HCT116 (cell line): Measurements from ENCODE around the gene CPNE7. TPM values are rescaled to one million over a fixed set of nuclear protein-coding genes. Genes with fewer than 3 reads are reported as not detected.

ENCODE experiments used
- ATAC-seq: fragments of 200-7000 bp; cut with Tn5 transposase; 2 replicates; pipeline ENCODE4 v1.9.1; 2020; ENCODE audit warnings: mild to moderate bottlenecking, moderate library complexity
- BruUV-seq: library from RNA; stranded (reverse); fragments of 400-500 nt; replicated peaks from 2 replicates; lab custom pipeline; 2021; lab: Mats Ljungman, UMichigan
- CTCF ChIA-PET: fragments of 300-600 bp; sonication (Branson Sonifier 250); formaldehyde crosslinking; loops from one replicate; lab custom pipeline; 2021; ENCODE audit warnings: antibody characterized with exemption; lab: Charles Lee
- POLR2A ChIA-PET: fragments of 300-600, 350-600 bp; sonication (Branson Sonifier 250); formaldehyde crosslinking; loops from one replicate; lab custom pipeline; 2021; ENCODE audit warnings: antibody characterized with exemption; lab: Charles Lee
- RAD21 ChIA-PET, 2 experiments: fragments of 300-600 bp; sonication (Branson Sonifier 250); formaldehyde crosslinking; loops; one replicate each; lab custom pipeline; 2023; ENCODE audit warnings: low total read pairs in 2 of 2; ENCODE audit not compliant: uncharacterized antibody in 2 of 2, unreplicated experiment in 2 of 2, low non-redundant PET in 1 of 2; lab: Charles Lee
- DNase-seq: peaks from one replicate; pipeline ENCODE4 v3.0.0-alpha.2; 2010; ENCODE audit warnings: low read depth, low spot score
- H2AFZ ChIP-seq: fragments of 200-600 bp; shearing (Covaris generic), sonication (generic); 2 replicates; pipeline ENCODE4 v1.6.1; 2017; ENCODE audit warnings: low read depth, mixed run types, mixed read lengths, antibody characterized with exemption, low read length; ENCODE audit not compliant: poor library complexity, severe bottlenecking
- H3K27ac ChIP-seq: 2 replicates; pipeline ENCODE4 v1.5.1; 2012; ENCODE audit warnings: low read depth, low read length
- H3K27me3 ChIP-seq: fragments of 200-600 bp; sonication (generic); 2 replicates; pipeline ENCODE4 v1.6.1; 2016; ENCODE audit warnings: mixed run types, low read length, mixed read lengths; ENCODE audit not compliant: insufficient read depth
- H3K36me3 ChIP-seq, 2 experiments: fragments of 200-500 bp in 1 of 2; fragments of 200-600 bp in 1 of 2; sonication (Bioruptor generic) in 1 of 2; sonication (generic) in 1 of 2; 2 replicates each; pipeline versions ENCODE4 v1.5.1 to v1.6.1; 2014 to 2016; ENCODE audit warnings: low read length in 2 of 2, inconsistent platforms in 1 of 2, mixed read lengths in 1 of 2, mixed run types in 1 of 2; ENCODE audit not compliant: insufficient read depth in 2 of 2, control insufficient read depth in 1 of 2
- H3K4me1 ChIP-seq, 2 experiments: fragments of 200-600 bp in 1 of 2; sonication (generic) in 1 of 2; 2 replicates each; pipeline versions ENCODE4 v1.5.1 to v1.6.1; 2012 to 2017; ENCODE audit warnings: low read length in 2 of 2, inconsistent platforms in 1 of 2, mild to moderate bottlenecking in 1 of 2, mixed read lengths in 1 of 2, mixed run types in 1 of 2, moderate library complexity in 1 of 2; ENCODE audit not compliant: insufficient read depth in 2 of 2, control insufficient read depth in 1 of 2
- H3K4me2 ChIP-seq: fragments of 200-600 bp; sonication (generic); 2 replicates; pipeline ENCODE4 v1.6.1; 2017; ENCODE audit warnings: mixed run types, low read length, mixed read lengths
- H3K4me3 ChIP-seq, 2 experiments: fragments of 200-600 bp in 1 of 2; sonication (generic) in 1 of 2; replicated peaks in 1 of 2; 2 replicates each; pipeline ENCODE4 v1.5.1; 2011 to 2016; ENCODE audit warnings: low read length in 2 of 2, control low read depth in 1 of 2, low read depth in 1 of 2, mild to moderate bottlenecking in 1 of 2, mixed read lengths in 1 of 2, mixed run types in 1 of 2
- H3K79me2 ChIP-seq: fragments of 200-600 bp; sonication (generic); 2 replicates; pipeline ENCODE4 v1.6.1; 2017; ENCODE audit warnings: mild to moderate bottlenecking, mixed run types, low read length, moderate library complexity, mixed read lengths; ENCODE audit not compliant: insufficient read depth
- H3K9ac ChIP-seq: fragments of 200-600 bp; sonication (generic); 2 replicates; pipeline ENCODE4 v1.6.1; 2016; ENCODE audit warnings: low read length, mixed read lengths
- H3K9me2 ChIP-seq: fragments of 200-600 bp; sonication (generic), shearing (Covaris generic); 2 replicates; pipeline ENCODE4 v1.6.1; 2017; ENCODE audit warnings: mixed run types, mild to moderate bottlenecking, moderate library complexity; ENCODE audit not compliant: insufficient read depth
- H3K9me3 ChIP-seq, 2 experiments: fragments of 200-500 bp in 1 of 2; fragments of 200-600 bp in 1 of 2; sonication (Bioruptor generic) in 1 of 2; sonication (generic) in 1 of 2; 2 replicates each; pipeline ENCODE4 v1.6.1; 2014 to 2017; ENCODE audit warnings: low read length in 2 of 2, mixed read lengths in 2 of 2, inconsistent platforms in 1 of 2, low read depth in 1 of 2, mild to moderate bottlenecking in 1 of 2, mixed run types in 1 of 2, moderate library complexity in 1 of 2; ENCODE audit not compliant: control insufficient read depth in 1 of 2, insufficient read depth in 1 of 2
- H4K20me1 ChIP-seq: fragments of 200-600 bp; sonication (generic), shearing (Covaris generic); 2 replicates; pipeline ENCODE4 v1.6.1; 2017; ENCODE audit warnings: mixed run types, mild to moderate bottlenecking, moderate library complexity; ENCODE audit not compliant: insufficient read depth
- CEBPB ChIP-seq: IDR thresholded peaks from 2 replicates; pipeline ENCODE4 v1.6.1; 2012; ENCODE audit warnings: low read depth
- EGR1 ChIP-seq: IDR thresholded peaks from 2 replicates; pipeline ENCODE4 v1.6.1; 2012; ENCODE audit warnings: low read depth
- EZH2 ChIP-seq: fragments of 200-600 bp; sonication (generic); IDR thresholded peaks from 2 replicates; pipeline ENCODE4 v1.6.1; 2017; ENCODE audit warnings: antibody characterized with exemption, mixed run types
- EZH2phosphoT487 ChIP-seq: fragments of 200-600 bp; IDR thresholded peaks from 2 replicates; pipeline ENCODE4 v1.6.1; 2018; ENCODE audit warnings: antibody characterized with exemption, borderline replicate concordance
- FOSL1 ChIP-seq: IDR thresholded peaks from 2 replicates; pipeline ENCODE4 v1.6.1; 2012; ENCODE audit warnings: low read depth
- JUND ChIP-seq: IDR thresholded peaks from 2 replicates; pipeline ENCODE4 v1.6.1; 2012
- POLR2A ChIP-seq: IDR thresholded peaks from 2 replicates; pipeline ENCODE4 v1.7.0; 2011; ENCODE audit warnings: borderline replicate concordance; ENCODE audit not compliant: insufficient read depth, insufficient read length; ENCODE audit errors: extremely low read depth
- RAD21 ChIP-seq: IDR thresholded peaks from 2 replicates; pipeline ENCODE4 v1.6.1; 2012; ENCODE audit warnings: low read depth, mild to moderate bottlenecking
- SIN3A ChIP-seq: IDR thresholded peaks from 2 replicates; pipeline ENCODE4 v1.6.1; 2012; ENCODE audit warnings: low read depth
- SP1 ChIP-seq: IDR thresholded peaks from 2 replicates; pipeline ENCODE4 v1.6.1; 2012; ENCODE audit warnings: low read depth
- ZNF274 ChIP-seq: fragments of 200-500 bp; sonication (Bioruptor generic); IDR thresholded peaks from 2 replicates; pipeline ENCODE4 v1.6.1; 2014; ENCODE audit warnings: mild to moderate bottlenecking, low read depth, low read length, inconsistent platforms
- intact Hi-C: fragments of 100-400 bp; cut with micrococcal nuclease; formaldehyde crosslinking; loops from 2 replicates; pipeline ENCODE4 v1.10.0; 2022
- total RNA-seq: library from RNA; stranded (reverse); gene quantifications from one replicate; pipeline ENCODE4 v1.2.1, GENCODE V29; 2021; ENCODE audit not compliant: unreplicated experiment
- TF ChIP-seq, protein P1 (sequence below): IDR thresholded peaks from 2 replicates; pipeline ENCODE4 v1.6.1; 2011; ENCODE audit warnings: mild to moderate bottlenecking, low read length, moderate library complexity; ENCODE audit not compliant: insufficient replicate concordance; ENCODE audit errors: extremely low read depth

CPNE7 gene
- total RNA-seq, 1 experiment from 2014 or later, result 201 TPM

DNA sequence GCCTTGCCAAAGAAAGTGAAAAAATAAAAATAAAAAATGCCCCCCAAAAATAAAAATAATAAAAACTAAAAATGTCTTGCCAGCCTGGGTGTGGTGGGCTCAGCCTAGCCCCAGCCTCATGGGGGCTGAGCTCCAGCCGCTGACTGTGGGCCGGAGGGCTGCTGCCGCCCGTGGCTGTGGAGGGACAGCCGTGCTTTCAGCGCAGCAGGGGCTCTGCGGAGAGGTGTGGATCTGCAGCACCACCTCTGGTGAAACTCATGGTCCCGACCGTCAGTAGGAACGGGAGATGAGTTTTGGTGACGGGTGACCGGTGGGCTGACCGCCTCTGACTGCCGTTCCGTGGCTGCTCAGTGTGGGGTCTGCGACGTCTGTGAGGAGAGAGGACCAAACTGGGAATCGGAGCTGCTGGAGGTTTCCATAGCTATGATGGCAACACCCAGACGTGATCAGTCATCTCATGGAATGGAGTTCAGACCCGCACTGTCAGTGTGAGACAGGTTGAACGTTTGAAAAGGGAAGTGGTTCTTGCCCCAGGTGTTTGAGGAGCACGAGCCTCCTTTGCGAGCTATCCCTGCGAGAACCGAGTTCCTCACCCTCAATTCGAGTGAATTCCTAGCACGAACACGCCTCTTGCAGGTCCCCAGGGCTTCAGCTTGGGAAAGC is 27.1 kb upstream of the CPNE7 start:
- BruUV-seq, result no TSS peak
- ATAC-seq, result no peak
- H4K20me1 ChIP-seq, result no peaks in the 10 kb centered on the region

More for the DNA sequence above, 27.1 kb upstream of the CPNE7 start:
- ChIA-PET POLR2A (no interaction called here), CTCF (interaction anchor here (0.7 kb wide), 1 partner anchor 11 kb away, joined by 3 read pairs; no protein-coding TSS in a partner anchor), RAD21 (no interaction called here)
- Histone ChIP-seq H3K27me3 (no peaks in the 10 kb centered on the region), H3K9me3 (no peaks in the 10 kb centered on the region), H3K27ac (no peak overlapping the region), H3K4me3 (no peak overlapping the region), H3K36me3 (peaks cover 32 to 51% of the 10 kb centered on the region in 2 experiments; a peak in 3 of 4 replicates), H2AFZ (no peak overlapping the region), H3K4me1 (no peaks in the 10 kb centered on the region), H3K9ac (no peak overlapping the region), H3K4me2 (no peak overlapping the region), H3K79me2 (no peaks in the 10 kb centered on the region), H3K9me2 (no peaks in the 10 kb centered on the region)
- TF ChIP-seq RAD21, result no peak
- no peak for TF ChIP-seq SIN3A
- TF ChIP-seq JUND, result no peak
- no peak for TF ChIP-seq EZH2phosphoT487
- TF ChIP-seq SP1, result no peak
- TF ChIP-seq ZNF274, result no peak
- no peak for TF ChIP-seq CEBPB
- TF ChIP-seq EGR1, result no peak
- TF ChIP-seq, protein P1, sequence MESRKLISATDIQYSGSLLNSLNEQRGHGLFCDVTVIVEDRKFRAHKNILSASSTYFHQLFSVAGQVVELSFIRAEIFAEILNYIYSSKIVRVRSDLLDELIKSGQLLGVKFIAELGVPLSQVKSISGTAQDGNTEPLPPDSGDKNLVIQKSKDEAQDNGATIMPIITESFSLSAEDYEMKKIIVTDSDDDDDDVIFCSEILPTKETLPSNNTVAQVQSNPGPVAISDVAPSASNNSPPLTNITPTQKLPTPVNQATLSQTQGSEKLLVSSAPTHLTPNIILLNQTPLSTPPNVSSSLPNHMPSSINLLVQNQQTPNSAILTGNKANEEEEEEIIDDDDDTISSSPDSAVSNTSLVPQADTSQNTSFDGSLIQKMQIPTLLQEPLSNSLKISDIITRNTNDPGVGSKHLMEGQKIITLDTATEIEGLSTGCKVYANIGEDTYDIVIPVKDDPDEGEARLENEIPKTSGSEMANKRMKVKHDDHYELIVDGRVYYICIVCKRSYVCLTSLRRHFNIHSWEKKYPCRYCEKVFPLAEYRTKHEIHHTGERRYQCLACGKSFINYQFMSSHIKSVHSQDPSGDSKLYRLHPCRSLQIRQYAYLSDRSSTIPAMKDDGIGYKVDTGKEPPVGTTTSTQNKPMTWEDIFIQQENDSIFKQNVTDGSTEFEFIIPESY, result no peak
- TF ChIP-seq POLR2A, result no peak
- TF ChIP-seq EZH2, result no peak
- TF ChIP-seq FOSL1, result no peak
- DNase-seq, result no peak
- intact Hi-C loops, result no loop called here
